Esophagus squamous epithelium (tissue), 5 donors: ENCODE results near the gene FAAH2. TPM values are rescaled to one million over a fixed set of nuclear protein-coding genes. Genes with fewer than 3 reads are reported as not detected.
A peak's percentile ranks its signal among the peaks of the same experiment; 100 is the strongest.

ENCODE experiments used
- DNase-seq: peaks from one replicate; lab custom pipeline; 2025; lab: John Stamatoyannopoulos, UW
- H3K27ac ChIP-seq, 4 donors: fragments of 200-600 bp; sonication (generic); one replicate each; pipeline ENCODE4 v1.5.1; 2016 to 2019; ENCODE audit warnings: mild to moderate bottlenecking in 1 of 4
- H3K27me3 ChIP-seq, 4 donors: fragments of 200-600 bp; sonication (generic); 1 replicate in 3 of 4; 2 replicates in 1 of 4; pipeline versions ENCODE4 v1.5.1 to v1.6.0; 2017 to 2021; ENCODE audit warnings: antibody characterized with exemption in 1 of 4
- H3K36me3 ChIP-seq, 3 donors: fragments of 200-600 bp; sonication (generic); one replicate each; pipeline ENCODE4 v1.5.1; 2016 to 2019
- H3K4me1 ChIP-seq, 3 donors: fragments of 200-600 bp; sonication (generic); one replicate each; pipeline ENCODE4 v1.5.1; 2017 to 2019
- H3K4me3 ChIP-seq, 4 donors: fragments of 200-600 bp; sonication (generic); 1 replicate in 3 of 4; 2 replicates in 1 of 4; pipeline ENCODE4 v1.5.1; 2016 to 2019; ENCODE audit warnings: mild to moderate bottlenecking in 2 of 4, moderate library complexity in 1 of 4
- H3K9me3 ChIP-seq, 3 donors: fragments of 200-600 bp; sonication (generic); one replicate each; pipeline ENCODE4 v1.5.1; 2016 to 2019
- CTCF ChIP-seq, 6 experiments: fragments of 450-650 bp in 4 of 6; fragments of 200-600 bp in 2 of 6; sonication (generic) in 2 of 6; IDR thresholded peaks; one replicate each; pipeline ENCODE4 v1.5.1; 2016 to 2019; ENCODE audit warnings: antibody characterized with exemption in 6 of 6, mild to moderate bottlenecking in 4 of 6, moderate library complexity in 4 of 6
- POLR2A ChIP-seq, 4 donors: fragments of 450-650 bp; IDR thresholded peaks; one replicate each; pipeline ENCODE4 v1.6.1; 2017; ENCODE audit warnings: antibody characterized with exemption in 4 of 4, mild to moderate bottlenecking in 4 of 4, moderate library complexity in 3 of 4
- WGBS, 2 donors: methylation state at CpG; one replicate each; pipeline ENCODE4 v1.1.5; 2018; 5-methylcytosine and 5-hydroxymethylcytosine counted together
- intact Hi-C: fragments of 100-400 bp; cut with DNase I; formaldehyde crosslinking; loops from one replicate; pipeline ENCODE4 v1.15.0; 2022
- total RNA-seq, 4 donors: library from RNA; depleted of rRNA; stranded (reverse); fragments of >200 nt; gene quantifications; one replicate each; pipeline ENCODE4 v1.1.0, GENCODE V29; 2016
- donor health status: DM: yes; HTN: yes; CAD: no.

Gene FAAH2
- total RNA-seq, 4 donors from 2014 or later = 7.2 to 16.1 (median 10.1) TPM

- Histone ChIP-seq H3K27me3 (no peaks in the 10 kb centered on the region), H3K4me3 (no peak overlapping the region), H3K27ac (no peak overlapping the region), H3K9me3 (no peaks in the 10 kb centered on the region), H3K4me1 (no peaks in the 10 kb centered on the region), H3K36me3 (no peaks in the 10 kb centered on the region)
- WGBS, 2 donors = 60% methylated on average over 1 of the region's 1 CpG; no CpG with 5 or more reads in 1 of the 2 donors
- no peak for DNase-seq
- intact Hi-C loops = no loop called here
- TF ChIP-seq CTCF (IDR thresholded peaks at IDR 0.05) (peak in 2 of 6 experiments; percentile 29 to 34), POLR2A (IDR thresholded peaks at IDR 0.05) (no peak)
These were observed 242.3 kb downstream of the FAAH2 start for GRCh38 chrX:57528670-57529255.

Other genes with a start within 250 kb of the FAAH2 start
- 1 to 10 TPM; 2.2 to 7.4 (median 3.2) TPM for gene SPIN2B, start 165.2 kb upstream of the FAAH2 start, total RNA-seq
- under 1 TPM in 2 of 4 donors, not detected in 2; 0.19 to 0.22 TPM for gene SPIN2A, start 149.3 kb upstream of the FAAH2 start, total RNA-seq